GM21367 (cell line): ENCODE results near the gene TARP.
"Not testable (repeated sequence)": the region's sequence is repeated elsewhere in the genome, so short reads cannot be mapped to it uniquely, and the experiment has no call there.

Experiments used
- ATAC-seq: cut with Tn5 transposase; IDR thresholded peaks from one replicate; pipeline ENCODE4 v1.9.1; 2021; ENCODE audit not compliant: unreplicated experiment

TARP gene

DNA sequence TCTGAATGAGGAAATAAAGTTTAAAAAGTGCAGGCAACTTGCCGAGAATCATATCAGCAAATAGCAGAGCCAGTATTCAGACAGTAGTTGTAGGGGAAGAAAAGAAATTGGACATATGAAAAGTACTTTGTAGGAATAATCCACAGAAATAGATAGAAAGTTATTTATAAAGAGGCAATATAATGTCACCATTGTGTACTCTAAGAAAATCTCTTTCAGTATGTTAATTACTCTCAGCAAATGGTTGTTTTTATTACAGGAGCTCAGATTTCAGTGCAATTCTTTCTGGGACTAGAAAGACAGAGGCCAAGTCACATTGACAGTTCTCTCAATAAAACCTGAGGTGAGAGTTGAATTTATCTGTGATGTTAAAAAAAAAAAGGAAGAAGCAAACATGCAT lies 10.2 kb downstream of the TARP start:
- not testable (repeated sequence) for ATAC-seq

DNA sequence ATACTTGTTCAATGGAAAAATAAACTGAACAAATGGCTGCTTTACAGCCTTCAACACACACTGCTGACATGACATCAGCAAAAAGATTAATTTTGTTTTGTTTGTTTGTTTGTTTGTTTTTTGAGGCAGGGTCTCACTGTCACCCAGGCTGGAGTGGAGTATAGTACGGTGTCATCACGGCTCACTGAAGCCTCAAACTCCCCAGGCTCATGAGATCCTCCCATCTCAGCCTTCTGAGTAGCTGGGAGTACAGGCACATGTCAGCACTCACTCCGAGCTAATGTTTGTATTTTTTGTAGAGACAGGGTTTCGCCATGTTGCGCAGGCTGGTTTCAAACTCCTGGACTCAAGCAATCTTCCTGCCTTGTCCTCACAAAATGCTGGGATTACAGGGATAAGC lies 10.9 kb downstream of the TARP start:
- ATAC-seq = no peak

DNA sequence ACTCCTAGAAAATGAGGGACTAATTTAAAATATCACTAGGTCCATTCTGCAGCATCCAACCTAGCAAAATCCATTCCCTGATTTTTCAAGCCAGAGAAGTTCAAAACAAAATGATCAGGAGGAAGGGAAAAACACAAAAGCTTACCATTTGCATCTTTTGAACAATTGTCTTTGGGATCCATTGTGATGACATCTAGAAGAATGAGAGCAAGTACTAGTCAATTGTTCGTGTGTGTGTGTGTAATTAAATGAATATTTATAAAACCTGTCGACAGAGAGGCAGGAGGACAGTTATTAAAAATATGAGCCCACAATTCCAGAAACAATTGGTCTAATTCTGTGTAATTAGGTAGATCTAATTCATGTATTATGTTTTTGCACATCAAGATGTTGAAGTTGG lies 11.4 kb downstream of the TARP start:
- ATAC-seq = not testable (repeated sequence)

DNA sequence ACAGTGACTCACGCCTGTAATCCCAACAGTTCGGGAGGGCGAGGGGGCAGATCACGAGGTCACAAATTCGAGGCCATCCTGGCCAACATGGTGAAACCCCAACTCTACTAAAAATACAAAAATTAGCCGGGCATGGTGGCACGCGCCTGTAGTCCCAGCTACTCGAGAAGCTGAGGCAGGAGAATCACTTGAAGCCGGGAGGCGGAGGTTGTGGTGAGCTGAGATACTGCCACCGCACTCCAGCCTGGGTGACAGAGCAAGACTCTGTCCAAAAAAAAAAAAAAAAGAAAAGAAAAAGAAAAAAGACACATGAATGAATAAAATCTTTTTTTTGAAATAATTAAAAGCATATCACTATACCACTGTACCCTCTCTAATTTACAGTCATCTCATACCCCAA lies 11.8 kb downstream of the TARP start:
- not testable (repeated sequence) for ATAC-seq

DNA sequence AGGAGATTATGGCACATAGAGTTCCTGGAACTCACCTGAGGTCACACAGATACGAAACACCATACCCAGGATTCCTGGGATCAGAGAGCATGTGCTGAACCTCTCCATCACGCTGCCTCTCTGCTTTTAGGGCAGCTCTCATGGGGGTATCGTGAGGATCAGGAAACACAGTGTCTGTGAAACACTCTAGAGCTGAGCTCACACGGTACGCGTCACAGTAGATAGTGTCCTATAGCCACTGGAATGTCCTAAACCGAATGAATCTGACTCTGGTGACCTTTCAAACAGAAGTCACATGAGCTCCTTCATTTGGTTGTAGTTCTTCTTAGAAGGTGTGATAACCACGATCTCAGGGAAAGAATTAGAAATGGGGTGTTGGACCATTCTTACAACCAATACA lies 14.3 kb downstream of the TARP start:
- not testable (repeated sequence) for ATAC-seq

DNA sequence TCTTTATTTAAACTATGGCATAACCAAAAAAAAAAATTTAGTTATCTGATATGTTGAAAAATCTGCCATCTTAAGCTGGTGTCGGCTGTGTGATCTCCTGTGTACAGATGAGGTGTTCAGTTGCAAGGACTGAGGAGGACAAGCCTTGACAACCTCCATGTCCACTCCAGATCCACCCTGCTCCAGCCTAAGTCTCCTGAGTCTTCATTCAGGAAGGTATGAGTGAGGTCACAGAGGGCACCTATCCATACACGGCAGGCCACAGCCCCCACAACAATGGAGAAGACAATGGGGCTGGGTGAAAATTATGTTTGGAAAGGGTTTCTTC lies 16.1 kb downstream of the TARP start:
- no peak for ATAC-seq

DNA sequence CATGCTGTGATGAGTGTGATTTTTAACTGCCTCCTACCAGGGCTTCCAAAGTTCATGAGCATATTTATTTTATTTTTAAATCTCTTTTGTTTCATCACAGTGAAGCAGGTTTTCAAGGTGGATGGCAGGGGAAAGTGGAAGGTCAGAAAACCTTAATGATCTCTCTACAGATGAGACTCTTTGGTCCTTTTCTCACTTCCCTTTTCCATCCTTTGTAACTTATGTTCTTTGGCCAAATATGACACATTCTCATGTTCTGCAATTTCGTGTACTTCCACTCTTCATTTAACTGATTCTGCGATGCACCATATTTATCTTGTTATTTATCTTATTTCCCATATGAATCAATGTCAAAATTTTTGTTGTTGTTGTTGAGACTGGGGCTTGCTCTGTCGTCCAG lies 23.6 kb downstream of the TARP start:
- peak; percentile 95 for ATAC-seq

DNA sequence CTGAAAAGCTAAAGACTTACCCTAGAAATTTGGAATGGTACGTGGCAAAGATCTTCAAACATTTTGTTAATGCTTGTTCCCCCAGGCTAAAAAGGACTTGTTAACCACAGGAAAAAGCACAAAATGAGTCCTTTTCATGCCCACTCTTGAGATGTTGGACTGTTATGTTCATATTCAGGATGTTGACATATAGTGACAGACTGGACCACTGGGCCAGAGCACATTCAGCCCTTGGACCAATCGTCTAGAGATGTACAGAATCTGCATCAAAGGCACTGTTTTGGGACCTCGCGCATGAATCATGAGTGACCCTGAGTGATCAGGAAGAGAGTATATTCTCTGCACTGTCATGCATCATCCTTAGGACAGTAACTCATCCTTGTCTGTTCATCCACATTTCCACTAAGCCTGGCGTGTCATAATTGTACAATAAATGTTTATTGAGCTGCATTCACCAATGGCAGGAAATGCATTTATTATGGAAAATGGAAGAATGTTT lies 25.3 kb downstream of the TARP start:
- no peak for ATAC-seq

DNA sequence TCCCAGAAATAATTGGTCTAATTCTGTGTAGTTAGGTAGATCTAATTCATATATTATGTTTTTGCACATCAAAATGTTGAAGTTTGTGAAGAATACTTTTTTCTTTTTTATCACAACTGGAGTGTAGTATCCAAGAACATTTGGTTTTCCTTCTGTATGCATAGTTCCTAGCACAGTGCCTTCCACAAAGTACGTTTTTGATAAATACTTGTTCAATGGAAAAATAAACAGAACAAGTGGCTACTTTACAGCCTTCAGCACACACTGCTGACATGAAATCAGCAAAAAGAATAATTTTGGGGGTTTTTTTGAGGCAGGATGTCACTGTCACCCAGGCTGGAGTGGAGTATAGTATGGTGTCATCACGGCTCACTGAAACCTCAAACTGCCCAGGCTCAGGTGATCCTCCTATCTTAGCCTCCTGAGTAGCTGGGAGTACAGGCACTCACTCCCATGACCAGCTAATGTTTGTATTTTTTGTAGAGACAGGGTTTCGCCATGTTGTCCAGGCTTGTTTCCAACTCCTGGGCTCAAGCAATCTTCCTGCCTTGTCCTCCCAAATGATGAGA lies 27.9 kb downstream of the TARP start:
- ATAC-seq = no peak

DNA sequence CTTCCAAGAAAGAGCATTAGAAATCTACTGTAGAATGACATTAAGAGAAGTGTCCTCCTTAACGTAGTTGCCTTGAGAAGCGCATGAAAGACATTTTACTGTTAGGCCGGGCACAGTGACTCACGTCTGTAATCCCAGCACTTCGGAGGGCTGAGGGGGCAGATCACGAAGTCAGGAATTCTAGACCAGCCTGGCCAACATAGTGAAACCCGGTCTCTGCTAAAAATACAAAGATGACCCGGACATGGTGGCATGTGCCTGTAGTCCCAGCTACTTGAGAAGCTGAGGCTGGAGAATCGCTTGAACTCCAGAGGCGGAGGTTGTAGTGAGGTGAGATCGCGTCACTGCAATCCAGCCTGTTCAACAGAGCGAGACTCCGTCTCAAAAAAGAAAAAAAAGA lies 28.9 kb downstream of the TARP start:
- ATAC-seq = no peak

DNA sequence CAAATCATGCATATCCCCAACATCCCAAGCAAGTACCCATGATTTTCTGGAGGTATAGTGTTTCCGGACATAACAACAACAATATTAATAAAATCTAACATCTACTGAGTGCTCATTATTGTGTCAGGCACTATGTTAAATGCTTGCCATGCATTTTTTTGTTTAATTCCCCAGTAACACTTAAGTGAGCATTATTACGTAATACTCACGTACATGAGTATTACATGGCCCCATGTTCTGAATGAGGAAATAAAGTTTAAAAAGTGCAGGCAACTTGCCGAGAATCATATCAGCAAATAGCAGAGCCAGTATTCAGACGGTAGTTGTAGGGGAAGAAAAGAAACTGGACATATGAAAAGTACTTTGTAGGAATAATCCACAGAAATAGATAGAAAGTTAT lies 30.1 kb downstream of the TARP start:
- not testable (repeated sequence) for ATAC-seq

DNA sequence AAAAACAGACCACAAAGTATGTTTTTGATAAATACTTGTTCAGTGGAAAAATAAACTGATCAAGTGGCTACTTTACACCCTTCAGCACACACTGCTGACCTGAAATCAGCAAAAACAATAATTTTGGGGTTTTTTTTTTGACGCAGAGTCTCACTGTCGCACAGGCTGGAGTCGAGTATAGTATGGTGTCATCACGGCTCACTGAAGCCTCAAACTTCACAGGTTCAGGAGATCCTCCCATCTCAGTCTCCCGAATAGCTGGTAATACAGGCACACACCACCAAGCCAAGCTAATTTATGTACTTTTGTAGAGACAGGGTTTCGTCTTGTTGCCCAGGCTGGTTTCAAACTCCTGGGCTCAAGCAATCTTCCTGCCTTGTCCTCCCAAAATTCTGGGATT lies 30.6 kb downstream of the TARP start:
- ATAC-seq = no peak

DNA sequence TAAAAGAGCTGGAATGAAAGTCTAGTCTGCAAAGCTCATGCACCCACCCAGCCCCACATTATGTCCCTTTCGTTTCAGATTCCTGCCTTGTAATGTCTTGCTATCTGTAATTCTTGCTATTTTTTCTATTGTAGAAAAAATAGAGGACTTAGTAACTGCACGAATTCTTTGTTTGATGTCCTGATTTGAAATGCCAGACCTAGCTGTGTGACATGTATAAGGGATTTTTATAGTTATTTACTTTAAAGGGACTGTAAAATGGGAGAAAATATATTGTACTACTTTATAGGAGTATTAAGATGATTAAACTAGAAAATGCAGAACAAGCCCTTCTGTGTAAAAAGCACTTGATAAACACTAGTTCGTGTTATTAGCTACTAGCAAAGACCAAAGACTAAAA lies 32.4 kb downstream of the TARP start:
- ATAC-seq = no peak

DNA sequence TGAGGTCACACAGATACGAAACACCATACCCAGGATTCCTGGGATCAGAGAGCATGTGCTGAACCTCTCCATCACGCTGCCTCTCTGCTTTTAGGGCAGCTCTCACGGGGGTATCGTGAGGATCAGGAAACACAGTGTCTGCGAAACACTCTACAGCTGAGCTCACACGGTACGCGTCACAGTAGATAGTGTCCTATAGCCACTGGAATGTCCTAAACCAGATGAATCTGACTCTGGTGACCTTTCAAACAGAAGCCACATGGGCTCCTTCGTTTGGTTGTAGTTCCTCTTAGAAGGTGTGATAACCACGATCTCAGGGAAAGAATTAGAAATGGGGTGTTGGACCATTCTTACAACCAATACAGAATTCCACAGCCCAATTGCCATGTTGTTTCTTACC lies 34.3 kb downstream of the TARP start:
- ATAC-seq = not testable (repeated sequence)

DNA sequence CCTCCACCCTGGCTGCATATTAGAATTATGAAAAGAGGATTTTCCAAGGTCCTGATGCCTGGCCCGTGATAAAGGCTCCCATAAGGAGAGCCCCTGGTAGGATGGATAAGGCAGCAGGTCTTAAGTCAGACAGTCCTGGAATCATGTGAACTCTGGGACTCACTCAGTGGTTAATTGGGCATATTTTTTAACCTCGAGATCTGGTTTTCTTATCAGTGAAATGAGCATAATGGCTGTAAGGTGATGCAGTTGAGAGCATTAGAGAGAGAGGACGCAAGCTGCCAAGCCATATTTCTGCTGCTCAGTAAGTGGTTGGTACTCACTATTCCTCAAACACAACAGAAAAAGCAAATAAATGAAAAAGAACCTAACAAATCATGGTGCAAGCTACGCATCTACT lies 37.8 kb downstream of the TARP start:
- ATAC-seq = no peak

DNA sequence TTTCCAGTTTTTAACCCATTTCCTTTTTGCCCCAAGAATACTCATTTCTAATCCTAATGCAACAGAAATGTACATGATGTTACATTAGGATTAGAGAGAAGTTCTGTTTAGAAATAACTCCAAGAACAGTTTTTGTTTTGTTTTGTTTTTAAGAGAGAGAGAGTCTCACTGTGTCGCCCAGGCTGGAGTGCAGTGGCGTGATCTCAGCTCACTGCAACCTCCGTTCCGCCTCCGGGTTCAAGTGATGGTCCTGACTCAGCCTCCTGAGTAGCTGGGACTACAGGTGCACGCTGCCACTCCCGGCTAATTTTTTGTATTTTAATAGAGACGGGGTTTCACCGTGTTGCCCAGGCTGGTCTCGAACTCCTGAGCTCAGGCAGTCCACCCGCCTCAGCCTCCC lies 38.7 kb downstream of the TARP start:
- not testable (repeated sequence) for ATAC-seq

DNA sequence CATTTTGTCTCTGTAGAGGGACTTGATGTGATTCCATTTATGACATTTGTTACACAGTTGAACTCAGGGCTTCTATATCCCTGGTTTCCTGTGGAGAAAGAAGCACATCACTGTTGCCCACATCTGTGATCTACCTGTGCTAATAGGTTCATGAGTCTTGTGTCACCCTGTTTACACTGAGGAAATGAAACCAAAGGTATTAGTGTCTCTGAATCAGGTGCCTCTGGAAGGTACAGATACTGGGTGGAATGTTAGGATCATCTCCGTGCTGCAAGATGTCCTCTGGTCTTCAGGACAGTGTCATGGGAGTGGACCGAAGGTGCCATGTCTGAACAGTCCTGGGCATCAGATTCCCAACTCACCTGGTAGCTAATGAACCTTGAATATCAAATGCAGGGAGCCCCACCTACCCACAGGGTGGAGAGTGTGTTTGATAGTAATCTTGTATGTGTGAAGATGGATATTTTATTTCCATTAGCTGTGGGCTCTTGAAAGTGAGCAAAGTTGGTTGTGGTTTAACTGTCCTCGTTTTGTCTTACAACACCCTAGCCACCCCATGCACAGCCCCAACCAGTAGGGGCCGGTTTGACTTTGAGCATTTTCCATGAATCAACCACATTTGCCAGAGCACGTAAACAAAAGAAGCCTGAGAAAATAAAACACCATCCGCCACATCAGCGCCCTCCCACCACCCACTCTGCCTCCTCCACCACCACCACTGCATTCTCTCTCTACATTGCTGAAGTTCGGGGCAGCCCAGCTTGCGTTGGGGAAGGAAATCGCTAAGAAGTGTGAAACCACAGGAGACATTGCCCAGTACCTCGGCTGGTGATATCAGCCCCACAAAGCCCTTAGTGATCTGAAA lies 40.7 kb downstream of the TARP start:
- peak; percentile 87 for ATAC-seq

DNA sequence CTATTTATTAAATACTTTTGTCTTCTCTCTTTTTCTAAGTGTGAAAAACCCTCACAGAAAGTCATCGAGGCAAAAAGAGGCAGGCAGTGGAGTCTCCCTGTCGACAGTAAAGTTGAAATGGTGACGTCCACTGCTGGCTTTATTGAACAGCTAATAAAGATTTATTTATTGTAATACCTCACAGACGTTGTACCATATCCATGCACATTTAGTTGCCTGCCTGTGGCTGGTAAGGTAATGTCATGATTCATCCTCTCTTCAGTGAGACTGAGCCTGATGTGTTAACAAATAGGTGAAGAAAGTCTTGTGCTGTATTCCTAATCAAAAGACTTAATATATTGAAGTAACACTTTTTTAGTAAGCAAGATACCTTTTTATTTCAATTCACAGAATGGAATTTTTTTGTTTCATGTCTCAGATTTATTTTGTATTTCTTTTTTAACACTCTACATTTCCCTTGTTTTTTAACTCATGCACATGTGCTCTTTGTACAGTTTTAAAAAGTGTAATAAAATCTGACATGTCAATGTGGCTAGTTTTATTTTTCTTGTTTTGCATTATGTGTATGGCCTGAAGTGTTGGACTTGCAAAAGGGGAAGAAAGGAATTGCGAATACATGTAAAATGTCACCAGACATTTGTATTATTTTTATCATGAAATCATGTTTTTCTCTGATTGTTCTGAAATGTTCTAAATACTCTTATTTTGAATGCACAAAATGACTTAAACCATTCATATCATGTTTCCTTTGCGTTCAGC lies 43.4 kb downstream of the TARP start:
- ATAC-seq = no peak

DNA sequence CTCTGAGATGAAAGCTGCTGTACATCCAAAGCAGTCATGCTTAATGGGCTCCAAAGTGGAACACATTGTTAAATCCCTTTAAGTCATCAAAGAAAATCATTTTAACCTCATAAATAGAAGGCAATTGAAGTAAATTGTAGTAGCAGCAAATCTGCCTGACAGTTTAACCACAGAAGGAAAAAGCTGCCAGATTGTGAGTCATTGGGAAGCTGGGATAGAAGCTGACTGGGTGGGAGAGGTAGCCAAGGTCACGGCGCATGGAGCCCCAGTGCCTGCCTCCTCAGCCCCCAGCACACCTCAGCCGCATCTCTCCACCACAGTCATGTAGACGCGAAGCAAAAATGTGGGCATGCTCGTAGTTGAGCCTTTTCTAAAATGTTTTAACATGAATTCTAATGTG lies 44.0 kb downstream of the TARP start:
- ATAC-seq = no peak

DNA sequence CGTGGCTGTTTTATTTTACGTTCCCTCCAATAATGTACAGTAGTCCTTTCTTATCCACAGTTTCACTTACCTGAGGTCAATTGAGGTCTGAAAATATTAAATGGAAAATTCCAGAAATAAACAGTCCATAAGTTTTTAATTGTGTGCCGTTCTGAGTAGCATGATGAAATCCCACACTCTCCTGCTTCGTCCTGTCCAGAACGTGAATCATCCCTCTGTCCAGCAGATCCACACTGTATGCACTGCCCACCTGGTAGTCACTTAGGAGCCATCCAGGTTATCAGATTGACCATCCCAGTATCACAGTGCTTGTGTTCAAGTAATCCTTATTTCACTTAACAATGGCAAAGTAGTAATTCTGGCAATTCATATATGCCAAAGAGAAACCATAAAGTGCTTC lies 49.0 kb downstream of the TARP start:
- no peak for ATAC-seq

DNA sequence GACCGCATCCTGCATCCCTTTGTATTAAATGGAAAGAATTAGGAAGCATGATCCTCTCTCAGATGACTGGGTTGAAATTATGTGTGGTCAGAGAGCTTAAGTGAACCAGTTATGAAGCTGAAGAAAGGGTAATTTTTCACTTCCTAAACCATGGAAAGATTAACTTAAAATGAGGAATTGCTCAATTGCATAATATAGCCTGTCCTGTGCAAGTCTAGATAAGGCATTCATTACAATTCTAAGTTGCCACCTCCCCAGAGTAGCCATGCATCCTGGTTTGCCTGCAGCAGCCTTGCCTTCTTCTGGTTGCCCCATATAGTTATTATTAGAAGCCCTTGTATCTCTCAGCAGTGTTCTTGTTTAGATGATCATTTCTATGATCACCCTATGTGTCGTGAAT lies 50.1 kb downstream of the TARP start:
- ATAC-seq = no peak

DNA sequence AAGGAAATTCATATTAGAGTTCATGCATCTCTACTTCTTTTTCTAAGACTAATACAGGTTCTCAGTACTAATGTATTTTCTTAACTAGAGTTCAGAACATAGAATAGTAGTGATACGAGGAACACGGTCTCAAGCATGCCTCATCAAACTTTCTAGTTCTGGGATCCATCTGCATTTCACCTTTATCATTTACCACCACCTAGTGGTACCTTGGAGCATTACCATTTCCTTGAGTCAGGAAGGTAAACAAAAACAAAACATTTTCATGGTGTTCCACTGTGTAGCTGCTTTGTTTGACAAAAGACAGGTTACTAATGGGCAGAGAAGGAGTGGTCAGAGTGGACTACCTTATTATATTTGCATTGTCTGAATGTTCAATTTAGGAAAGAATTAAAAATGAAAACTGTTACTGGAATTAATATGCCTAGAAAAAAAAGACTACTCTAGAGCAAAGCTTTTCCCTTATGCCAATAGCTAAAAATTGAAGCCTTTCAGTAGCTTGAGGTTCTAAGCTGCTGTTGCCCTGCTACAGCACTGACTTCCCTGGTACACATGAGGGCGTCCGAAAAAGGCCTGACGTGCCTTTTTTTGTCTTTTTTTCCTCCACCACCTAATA lies 50.8 kb downstream of the TARP start:
- peak; percentile 48 for ATAC-seq
